ENCODE results near the gene TC2N. TPM values are rescaled to one million over a fixed set of nuclear protein-coding genes. Genes with fewer than 3 reads are reported as not detected.
"Not testable (repeated sequence)": the region's sequence is repeated elsewhere in the genome, so short reads cannot be mapped to it uniquely, and the experiment has no call there.

The TC2N gene
- polyA plus RNA-seq, 3 donors, result 12.1 to 68.2 (median 33.3) TPM

DNA sequence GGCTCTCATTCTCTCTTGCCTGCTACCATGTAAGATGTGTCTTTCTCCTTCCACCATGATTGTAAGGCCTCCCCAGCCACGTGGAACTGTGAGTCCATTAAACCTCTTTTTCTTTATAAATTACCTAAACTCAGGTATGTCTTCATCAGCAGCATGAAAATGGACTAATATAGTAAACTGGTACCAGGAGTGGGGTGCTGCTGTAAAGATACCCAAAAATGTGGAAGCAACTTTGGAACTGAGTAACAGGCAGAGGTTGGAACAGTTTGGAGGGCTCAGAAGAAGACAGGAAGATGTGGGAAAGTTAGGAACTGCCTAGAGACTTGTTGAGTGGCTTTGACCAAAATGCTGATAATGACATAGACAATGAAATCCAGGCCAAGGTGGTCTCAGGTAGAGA, 61.2 kb downstream of the TC2N start:
- WGBS, 3 donors, result 77 to 100% (median 82%) methylated on average over 1 of the region's 1 CpG
- H3K27ac ChIP-seq (ENCODE audit: low read depth, low read length), result not testable (repeated sequence)

DNA sequence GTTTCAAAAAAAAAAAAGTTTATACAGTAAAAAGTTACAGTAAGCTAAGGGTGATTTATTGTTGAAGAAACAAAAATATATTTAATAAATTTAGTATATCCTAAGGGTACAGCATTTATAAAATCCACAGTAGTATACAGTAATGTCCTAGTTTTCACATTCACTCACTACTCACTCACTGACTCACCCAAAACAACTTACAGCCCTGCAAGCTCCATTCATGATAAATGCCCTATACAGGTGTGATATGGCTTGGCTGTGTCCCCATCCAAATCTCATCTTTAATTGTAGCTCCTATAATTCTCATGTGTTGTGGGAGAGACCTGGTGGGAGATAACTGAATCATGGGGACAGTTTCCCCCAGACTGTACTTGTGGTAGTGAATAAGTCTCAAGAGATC, 61.7 kb downstream of the TC2N start:
- H3K27ac ChIP-seq (ENCODE audit: low read depth, low read length), result no peak overlapping the region

DNA sequence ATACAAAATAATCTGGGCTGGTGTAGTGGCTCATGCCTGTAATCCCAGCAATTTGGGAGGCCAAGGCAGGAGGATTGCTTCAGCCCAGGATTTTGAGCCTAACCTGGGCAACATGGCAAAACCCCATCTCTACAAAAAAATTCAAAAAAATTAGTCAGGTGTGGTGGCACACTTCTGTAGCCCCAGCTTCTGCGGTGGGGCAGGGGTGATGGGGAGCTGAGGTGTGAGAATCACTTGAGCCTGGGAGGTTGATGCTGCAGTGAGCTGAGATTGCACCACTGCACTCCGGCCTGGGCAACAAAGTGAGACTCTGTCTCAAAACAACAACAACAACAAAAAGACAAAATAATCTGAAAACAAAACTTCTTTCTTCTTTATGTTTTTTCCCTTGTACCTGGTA, 66.0 kb downstream of the TC2N start:
- 85 to 95% (median 95%) methylated on average over 2 of the region's 2 CpGs for WGBS, 3 donors
- H3K27ac ChIP-seq (ENCODE audit: low read depth, low read length), result no peak overlapping the region

DNA sequence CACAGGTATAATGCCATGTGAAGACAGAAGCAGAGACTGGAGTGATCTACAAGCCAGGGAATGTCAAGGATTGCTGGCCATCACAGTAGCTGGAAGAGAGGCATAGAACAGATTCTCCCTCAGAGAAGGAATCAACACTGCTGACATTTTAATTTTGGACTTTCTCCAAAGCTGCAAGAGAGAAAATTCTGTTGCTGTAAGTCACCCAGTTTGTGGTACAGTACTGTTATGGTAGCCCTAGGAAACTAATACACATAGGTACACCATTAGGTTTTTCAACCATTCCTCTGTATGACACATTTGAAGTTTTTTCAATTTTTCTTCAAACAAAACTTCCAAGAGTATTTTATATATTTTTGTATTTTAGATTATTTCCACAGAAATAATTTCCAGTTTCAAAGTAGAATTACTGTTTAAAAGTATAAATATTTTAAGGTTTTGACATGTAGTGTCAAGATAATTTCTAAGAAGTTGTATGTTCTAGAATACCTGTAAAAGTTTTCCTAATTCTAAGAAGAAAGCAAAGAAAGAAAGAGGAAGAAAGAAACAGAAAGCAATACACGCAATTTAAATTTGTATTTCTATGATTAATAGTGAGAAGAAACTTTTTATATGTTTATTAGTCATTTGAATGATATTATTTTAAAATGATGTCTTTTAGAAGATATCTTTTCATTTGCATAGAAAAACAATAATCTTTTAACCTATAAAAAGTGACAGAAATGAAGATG, 70.6 kb downstream of the TC2N start:
- 92 to 97% (median 96%) methylated on average over 1 of the region's 1 CpG for WGBS, 3 donors
- no peak overlapping the region for H3K27ac ChIP-seq (ENCODE audit: low read depth, low read length)

DNA sequence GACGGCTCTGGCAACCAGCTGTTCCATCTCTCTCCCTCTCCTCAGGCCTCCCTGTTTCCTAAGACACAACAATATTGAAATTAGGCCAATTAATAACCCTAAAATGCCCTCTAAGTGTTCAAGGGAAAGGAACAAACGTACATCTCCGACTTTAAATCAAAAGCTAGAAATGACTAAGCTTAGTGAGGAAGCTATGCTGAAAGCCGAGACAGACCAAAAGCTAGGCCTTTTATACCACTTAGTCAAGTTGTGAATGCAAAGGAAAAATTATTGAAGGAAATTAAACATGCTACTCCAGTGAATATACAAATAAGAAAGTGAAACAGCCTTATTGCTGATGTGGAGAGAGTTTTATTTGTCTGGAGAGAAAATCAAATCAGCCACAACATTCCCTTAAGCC, 73.6 kb downstream of the TC2N start:
- H3K27ac ChIP-seq (ENCODE audit: low read depth, low read length), result no peak overlapping the region
- 81 to 91% (median 90%) methylated on average over 4 of the region's 4 CpGs for WGBS, 3 donors

DNA sequence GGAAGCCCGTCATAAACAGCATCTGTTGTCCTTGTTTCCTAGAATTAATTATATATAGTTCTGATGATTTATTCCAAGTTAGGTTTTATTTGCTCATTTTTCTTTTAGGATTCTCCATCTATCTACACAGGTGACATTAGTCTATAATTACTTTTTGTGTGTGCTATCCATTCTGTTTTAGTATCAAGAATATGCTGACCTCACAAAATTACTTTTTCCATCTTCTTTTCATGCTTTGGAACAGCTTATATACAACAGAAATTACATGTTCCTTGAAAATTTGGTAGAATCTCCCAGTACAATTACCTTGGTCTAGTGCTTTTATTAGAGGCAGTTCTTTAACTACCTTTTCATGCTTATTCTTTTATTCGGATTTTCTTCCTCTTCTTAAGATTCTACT, 81.1 kb downstream of the TC2N start:
- no peak overlapping the region for H3K27ac ChIP-seq (ENCODE audit: low read depth, low read length)
- 94 to 97% (median 96%) methylated on average over 2 of the region's 2 CpGs for WGBS, 3 donors

DNA sequence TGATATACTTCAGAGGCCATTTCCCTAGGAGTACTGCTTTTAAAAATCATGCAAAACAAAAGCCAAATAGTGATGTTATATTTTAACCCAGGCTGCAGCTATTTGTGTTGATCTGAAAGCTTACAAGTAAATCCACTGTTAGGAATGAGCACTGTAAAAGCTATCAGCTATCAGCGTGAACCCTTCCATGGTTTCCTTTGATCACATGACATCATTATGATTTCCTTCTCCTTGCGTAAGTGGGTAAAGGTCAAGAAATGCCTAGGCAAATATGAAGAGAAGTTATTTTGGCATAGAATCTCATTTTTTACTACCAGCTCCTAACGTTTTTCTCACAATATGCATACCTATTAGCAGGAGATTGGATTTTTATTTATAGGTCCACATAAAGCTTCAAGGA, 86.9 kb downstream of the TC2N start:
- no peak overlapping the region for H3K27ac ChIP-seq (ENCODE audit: low read depth, low read length)
- WGBS, 3 donors, result 21 to 34% (median 25%) methylated on average over 3 of the region's 3 CpGs

DNA sequence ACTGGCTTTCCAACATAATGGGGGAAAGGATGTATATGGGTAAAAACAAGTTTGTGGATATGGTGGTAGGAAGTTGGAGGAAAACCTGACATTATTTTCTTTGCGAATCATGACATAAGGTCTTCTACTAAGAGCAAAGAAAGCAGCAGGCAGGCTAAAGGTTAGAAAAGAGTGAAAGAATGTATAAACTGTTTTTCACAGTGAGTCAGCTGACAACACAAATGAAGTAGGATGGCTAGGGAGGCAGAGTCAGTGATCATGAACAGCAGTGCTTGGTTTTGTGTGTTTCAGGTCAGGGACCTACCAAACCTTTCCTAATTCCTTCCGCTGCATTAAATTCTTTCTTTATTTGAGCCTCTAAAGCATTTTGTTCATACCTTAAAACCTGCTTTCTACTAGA, 89.1 kb downstream of the TC2N start:
- WGBS, 3 donors, result 95 to 98% (median 95%) methylated on average over 2 of the region's 2 CpGs
- no peak overlapping the region for H3K27ac ChIP-seq (ENCODE audit: low read depth, low read length)

DNA sequence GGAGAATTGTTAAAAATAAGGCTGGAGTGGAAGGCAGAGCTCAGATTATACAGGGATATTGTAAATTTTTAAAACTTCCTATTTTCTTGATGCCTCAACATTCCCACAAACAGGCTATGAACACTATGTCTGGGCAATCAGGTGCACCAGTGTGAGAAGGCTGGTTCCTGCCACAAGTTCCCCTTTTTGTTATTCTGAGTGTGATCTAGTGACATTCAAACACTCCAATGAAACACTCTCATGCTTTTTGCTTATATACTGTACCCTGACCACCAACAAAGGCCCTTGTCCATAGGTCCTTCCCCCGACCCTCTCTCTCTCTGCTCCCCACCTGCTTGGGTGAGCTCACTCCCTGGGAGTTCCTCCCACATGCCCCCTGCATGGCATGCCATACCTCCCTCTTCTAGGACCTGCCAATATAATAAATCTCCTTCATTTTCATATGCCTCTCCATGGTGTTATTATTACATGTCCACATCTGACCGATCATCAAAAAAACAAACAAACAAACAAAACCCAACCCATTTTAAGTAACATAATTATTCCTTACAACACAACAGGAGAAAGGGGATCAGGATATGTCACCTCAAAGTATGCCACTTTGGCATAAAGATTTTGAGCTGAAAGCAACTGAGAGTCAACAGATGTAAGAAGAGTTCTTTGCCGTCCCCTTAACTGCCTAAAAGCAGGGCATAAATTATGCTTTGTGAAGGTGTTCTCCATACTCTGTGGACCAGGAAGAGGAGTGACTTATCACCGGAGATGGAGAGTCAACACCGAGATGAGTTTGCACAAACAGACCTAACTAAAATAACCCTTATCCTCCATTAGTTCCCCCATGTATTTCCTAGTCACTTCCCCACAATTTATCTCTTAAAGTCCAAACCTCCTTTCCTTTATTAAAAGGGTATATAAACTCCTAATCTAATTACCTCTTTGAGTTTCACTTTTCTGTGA, 92.9 kb downstream of the TC2N start:
- 45 to 82% (median 49%) methylated on average over 5 of the region's 5 CpGs for WGBS, 3 donors
- H3K27ac ChIP-seq (ENCODE audit: low read depth, low read length), result no peak overlapping the region

DNA sequence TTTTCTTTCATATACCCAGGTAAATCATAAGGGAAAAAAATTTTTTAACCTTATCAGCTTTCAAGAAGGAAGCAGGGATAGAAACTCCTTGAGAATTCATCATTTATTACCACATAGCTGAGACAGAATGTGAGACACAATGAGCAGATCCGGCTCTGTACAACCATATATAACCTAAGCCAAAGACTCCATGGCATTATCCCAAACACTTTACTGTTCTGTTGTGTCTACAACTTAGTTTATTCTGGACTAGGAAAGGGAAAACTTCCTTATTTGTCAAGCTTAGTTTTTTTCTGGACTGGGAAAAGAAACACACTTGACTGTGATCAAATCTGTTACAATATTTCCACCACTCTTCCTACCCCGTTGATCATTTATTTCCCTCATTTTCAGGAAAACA, 97.2 kb downstream of the TC2N start:
- no peak overlapping the region for H3K27ac ChIP-seq (ENCODE audit: low read depth, low read length)
- WGBS, 3 donors, result 59 to 69% (median 61%) methylated on average over 2 of the region's 2 CpGs

DNA sequence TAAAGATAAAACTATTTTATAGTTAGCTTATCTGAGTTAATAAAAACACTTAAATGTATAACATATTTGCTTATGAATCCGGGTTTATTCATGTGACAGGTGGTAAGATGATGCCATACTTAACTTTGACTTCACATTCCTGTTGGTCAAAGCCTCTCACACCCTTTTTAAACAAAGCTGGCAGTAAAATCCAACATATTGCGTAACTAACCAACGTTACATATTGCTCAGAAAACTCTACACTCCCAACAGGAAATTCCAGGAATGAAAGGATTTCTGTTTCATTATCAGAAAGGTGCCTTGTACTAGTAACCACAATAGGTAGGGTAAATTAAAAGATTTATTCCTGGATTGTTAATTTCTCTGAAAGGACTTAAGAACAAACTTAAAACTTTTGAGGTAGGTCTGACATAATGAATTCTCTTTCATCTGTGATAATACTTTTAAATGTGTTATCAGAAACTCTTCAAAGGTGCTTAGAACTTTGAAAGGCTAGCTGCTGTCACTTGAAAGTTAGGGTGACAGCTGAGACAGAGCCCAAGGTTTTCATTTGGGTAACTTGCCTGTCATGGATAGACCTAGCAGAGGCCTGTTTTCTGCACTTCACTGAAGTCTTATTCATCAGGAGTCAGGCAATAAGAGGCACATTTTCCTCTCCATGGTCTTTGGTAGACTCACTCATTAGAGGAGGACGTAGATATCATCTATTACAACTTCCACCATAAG, 111.6 kb downstream of the TC2N start:
- H3K27ac ChIP-seq (ENCODE audit: low read depth, low read length), result no peak overlapping the region

DNA sequence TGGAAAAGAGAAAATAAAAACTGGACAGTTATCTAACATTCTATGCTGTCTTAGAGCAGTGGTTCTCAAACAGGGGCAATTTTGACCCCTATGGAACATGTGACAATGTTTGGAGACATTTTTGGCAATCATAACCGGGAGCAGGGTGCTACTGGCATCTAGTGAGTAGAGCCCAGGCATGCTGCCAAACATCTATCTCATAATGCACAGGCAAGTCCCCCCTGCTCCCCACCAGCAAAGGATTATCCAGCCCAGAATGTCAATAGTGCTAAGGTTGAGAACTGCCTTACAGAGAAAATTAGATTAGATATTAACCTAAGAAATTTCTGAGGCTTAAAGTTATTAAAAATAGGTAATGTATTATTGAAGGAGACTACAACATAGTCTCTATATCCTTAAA, 112.5 kb downstream of the TC2N start:
- 24 to 50% (median 48%) methylated on average over 1 of the region's 1 CpG for WGBS, 3 donors
- no peak overlapping the region for H3K27ac ChIP-seq (ENCODE audit: low read depth, low read length)

More for the DNA sequence above, 111.6 kb downstream of the TC2N start:
- WGBS, 3 donors, result 30 to 37% (median 34%) methylated on average over 4 of the region's 4 CpGs

DNA sequence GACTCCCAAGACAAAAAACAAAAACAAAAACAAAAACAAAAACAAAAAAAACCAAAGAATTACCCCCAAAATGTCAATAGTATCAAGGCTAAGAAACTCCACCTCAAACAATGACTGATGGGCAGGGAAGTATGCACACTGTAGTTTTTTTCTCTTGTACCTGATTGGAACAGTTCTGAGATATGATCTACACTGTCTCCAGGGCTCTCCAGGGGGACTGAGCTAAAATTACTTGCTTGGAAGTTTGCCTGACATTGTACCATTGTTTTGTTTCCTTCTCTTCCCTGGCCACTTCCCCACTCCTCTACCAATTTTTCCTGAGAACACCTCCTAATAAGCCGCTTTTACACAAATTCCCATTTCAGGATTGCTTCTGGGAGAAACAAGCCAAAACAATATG, 113.2 kb downstream of the TC2N start:
- H3K27ac ChIP-seq (ENCODE audit: low read depth, low read length), result no peak overlapping the region
- WGBS, 3 donors, result 67 to 86% (median 70%) methylated on average over 1 of the region's 1 CpG

DNA sequence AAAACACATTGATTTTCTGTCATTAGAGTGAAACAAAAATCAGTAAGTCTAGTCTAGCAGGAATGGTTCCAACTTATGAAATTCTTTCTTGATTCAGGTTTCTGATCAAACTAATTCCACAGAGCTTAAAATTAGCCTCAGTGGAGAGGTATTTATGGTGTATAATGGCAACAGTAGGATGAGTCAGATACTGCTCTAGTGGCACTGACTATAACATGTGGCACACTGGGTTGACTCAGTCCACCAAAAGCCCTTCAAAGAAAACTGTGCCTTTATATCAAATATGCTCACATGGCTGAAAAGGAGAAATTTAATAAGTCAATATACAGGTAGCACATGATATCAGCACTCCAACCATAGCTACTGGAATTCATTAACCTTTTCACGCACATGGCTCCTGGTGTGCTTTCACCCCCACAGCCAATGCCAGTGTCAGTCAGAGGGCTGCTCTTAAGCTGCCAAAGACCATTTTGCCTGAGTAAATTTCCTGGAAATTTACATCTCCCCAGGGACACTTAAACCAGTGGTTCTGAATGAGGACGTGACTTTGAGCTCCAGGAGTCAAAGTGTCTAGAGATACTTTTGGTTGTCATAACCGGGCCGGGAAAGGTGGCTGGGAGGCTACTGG, 113.7 kb downstream of the TC2N start:
- 30 to 76% (median 64%) methylated on average over 4 of the region's 4 CpGs for WGBS, 3 donors
- no peak overlapping the region for H3K27ac ChIP-seq (ENCODE audit: low read depth, low read length)

DNA sequence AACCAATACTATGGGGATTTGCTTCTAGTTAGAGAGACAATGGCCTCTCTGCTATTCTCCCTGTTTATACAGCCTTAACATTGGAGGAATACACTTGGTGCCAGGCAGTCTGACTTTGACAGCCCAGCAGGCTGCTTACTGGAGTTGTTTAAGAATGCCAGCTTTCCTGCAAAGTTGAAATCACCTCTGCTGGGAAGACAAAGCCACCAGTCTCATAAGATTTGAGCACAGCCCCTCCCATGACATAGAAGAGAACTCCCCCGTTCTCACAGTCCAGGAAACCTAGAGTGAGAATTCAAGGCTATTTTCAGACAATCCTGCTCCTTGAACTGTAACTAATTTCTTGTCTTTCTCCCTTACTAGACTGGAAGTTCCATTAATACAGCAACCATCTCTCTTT, 114.4 kb downstream of the TC2N start:
- no peak overlapping the region for H3K27ac ChIP-seq (ENCODE audit: low read depth, low read length)
- WGBS, 3 donors, result 21 to 67% (median 61%) methylated on average over 1 of the region's 1 CpG

DNA sequence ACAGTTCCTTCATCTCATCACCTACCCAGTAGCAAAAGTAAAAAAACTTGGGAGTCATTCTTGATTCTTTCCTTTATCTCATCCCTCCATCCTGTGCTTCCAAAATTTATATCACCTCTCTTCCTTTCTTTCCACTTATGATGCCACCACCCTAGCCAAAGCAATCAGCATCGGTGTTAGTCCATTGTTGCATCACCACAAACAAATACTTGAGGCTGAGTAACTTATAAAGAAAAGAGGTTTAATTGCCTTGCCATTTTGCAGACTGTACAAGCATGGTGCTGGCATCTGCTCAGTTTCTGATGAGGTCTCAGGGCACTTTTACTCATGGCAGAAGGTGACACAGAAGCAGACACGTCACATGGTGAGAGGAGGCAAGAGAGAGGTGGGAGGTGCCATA, 115.6 kb downstream of the TC2N start:
- H3K27ac ChIP-seq (ENCODE audit: low read depth, low read length), result no peak overlapping the region
- WGBS, 3 donors, result 70 to 92% (median 90%) methylated on average over 2 of the region's 2 CpGs

DNA sequence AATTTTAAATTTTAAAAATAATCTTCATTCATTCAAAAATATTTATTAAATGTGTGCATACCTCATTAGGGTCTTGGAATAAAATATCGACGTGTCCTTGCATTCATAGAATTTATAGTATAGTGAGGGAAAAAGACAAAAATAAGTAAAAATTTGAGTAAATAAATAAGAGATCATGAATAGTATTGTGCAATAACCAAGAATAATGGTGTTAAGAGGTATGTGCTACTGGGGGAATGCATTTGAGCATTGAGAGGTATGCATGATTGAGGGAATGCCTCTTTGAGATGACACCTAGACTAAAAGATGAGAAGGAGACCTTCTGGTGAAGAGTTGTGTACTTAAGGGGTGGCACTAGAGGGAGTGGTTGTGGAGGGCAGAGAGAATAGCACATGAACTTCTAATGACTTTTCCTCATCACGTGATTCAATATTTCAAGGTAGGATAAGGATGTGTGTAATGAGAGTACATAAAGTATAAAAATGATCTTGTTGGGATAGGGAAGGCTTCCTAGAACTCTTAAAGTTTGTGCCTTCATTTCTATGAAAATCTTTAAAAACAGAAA, 116.6 kb downstream of the TC2N start:
- no peak overlapping the region for H3K27ac ChIP-seq (ENCODE audit: low read depth, low read length)
- 87 to 95% (median 94%) methylated on average over 3 of the region's 3 CpGs for WGBS, 3 donors

DNA sequence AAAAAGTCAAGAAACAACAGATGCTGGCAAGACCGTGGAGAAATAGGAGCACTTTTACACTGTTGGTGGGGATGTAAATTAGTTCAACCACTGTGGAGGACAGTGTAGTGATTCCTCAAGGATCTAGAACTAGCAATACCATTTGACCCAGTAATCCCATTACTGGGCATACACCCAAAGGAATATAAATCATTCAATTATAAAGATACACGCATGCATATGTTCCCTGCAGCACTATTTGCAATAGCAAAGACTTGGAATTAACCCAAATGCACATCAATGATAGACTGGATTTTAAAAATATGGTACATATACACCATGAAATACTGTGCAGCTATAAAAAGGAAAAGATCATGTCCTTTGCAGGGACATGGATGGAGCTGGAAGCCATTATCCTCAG, 117.5 kb downstream of the TC2N start:
- no peak overlapping the region for H3K27ac ChIP-seq (ENCODE audit: low read depth, low read length)
- WGBS, 3 donors, result 57 to 68% (median 66%) methylated on average over 2 of the region's 2 CpGs

Measured in adipose tissue (tissue), 3 donors.